ENCODE data around the gene ZNF785. TPM values are rescaled to one million over a fixed set of nuclear protein-coding genes. Genes with fewer than 3 reads are reported as not detected.

Gene ZNF785
- total and polyA plus RNA-seq, 2 donors from 2014 or later: 6.3 to 18.5 TPM

GRCh38 chr16:30561089-30561816 is 24.2 kb downstream of the ZNF785 start:
- peaks cover 0 to 2% (median 0%) of the 10 kb centered on the region in 3 donors for H3K4me1 ChIP-seq (ENCODE audit: control insufficient read depth in 2 of 3, insufficient read depth in 2 of 3, low read depth in 1 of 3, low read length in 3 of 3)
- no peaks in the 10 kb centered on the region for H3K27me3 ChIP-seq (ENCODE audit: control insufficient read depth, insufficient read depth, low read length)
- H3K4me3 ChIP-seq (ENCODE audit: low read length in 3 of 3): peak overlapping the region in 2 of 3 donors; percentile 31 to 71
- FAIRE-seq (no peak), DNase-seq (peak in 4 of 5 donors; percentile 49 to 82 (median 62))
- H3K36me3 ChIP-seq (ENCODE audit: control insufficient read depth in 2 of 3, insufficient read depth in 3 of 3, low read length in 3 of 3): no peaks in the 10 kb centered on the region
- TF ChIP-seq CTCF (IDR thresholded peaks at IDR 0.05; ENCODE audit: borderline replicate concordance, extremely low read depth, insufficient read depth): no peak
- intact Hi-C loops (cut with DNase I): no loop called here
- H3K9me3 ChIP-seq (ENCODE audit: control insufficient read depth in 2 of 3, insufficient read depth in 1 of 3, low read length in 3 of 3): no peaks in the 10 kb centered on the region
- H3K27ac ChIP-seq (ENCODE audit: low read depth in 2 of 2, low read length in 2 of 2): peak overlapping the region; percentile 6 to 22
- peak overlapping the region in 2 of 3 donors; percentile 58 to 80 for H3K9ac ChIP-seq (ENCODE audit: low read length in 3 of 3)

DNA sequence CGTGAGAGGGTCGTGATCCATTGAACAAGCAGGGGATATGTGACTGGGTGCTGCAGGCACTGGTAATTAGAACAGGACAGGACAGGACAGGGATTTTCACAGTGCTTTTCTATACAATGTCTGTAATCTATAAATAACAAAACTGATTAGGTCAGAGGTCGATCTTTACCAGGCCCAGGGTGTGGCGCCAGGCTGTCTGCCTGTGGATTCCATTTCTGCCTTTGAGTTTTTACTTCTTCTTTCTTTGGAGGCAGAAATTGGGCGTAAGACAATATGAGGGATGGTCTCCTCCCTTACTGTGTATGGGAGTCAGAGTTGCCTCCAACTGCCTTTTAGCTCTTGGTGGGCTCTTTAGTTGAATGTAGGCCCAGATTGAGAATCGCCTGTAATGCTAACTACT is 25.8 kb downstream of the ZNF785 start:
- H3K4me1 ChIP-seq (ENCODE audit: control insufficient read depth in 2 of 3, insufficient read depth in 2 of 3, low read depth in 1 of 3, low read length in 3 of 3): peaks cover 0 to 2% (median 0%) of the 10 kb centered on the region in 3 donors
- intact Hi-C loops (cut with DNase I): no loop called here
- no peak overlapping the region for H3K9ac ChIP-seq (ENCODE audit: low read length in 3 of 3)
- DNase-seq (no peak), FAIRE-seq (no peak)
- no peaks in the 10 kb centered on the region for H3K9me3 ChIP-seq (ENCODE audit: control insufficient read depth in 2 of 3, insufficient read depth in 1 of 3, low read length in 3 of 3)
- no peaks in the 10 kb centered on the region for H3K27me3 ChIP-seq (ENCODE audit: control insufficient read depth, insufficient read depth, low read length)
- no peak overlapping the region for H3K4me3 ChIP-seq (ENCODE audit: low read length in 3 of 3)
- no peaks in the 10 kb centered on the region for H3K36me3 ChIP-seq (ENCODE audit: control insufficient read depth in 2 of 3, insufficient read depth in 3 of 3, low read length in 3 of 3)
- no peak overlapping the region for H3K27ac ChIP-seq (ENCODE audit: low read depth in 2 of 2, low read length in 2 of 2)
- TF ChIP-seq CTCF (IDR thresholded peaks at IDR 0.05; ENCODE audit: borderline replicate concordance, extremely low read depth, insufficient read depth): no peak

GRCh38 chr16:30558789-30559377 is 26.6 kb downstream of the ZNF785 start:
- no peaks in the 10 kb centered on the region for H3K27me3 ChIP-seq (ENCODE audit: control insufficient read depth, insufficient read depth, low read length)
- DNase-seq (no peak), FAIRE-seq (no peak)
- no peak for TF ChIP-seq CTCF (IDR thresholded peaks at IDR 0.05; ENCODE audit: borderline replicate concordance, extremely low read depth, insufficient read depth)
- peaks cover 0 to 2% (median under 1%) of the 10 kb centered on the region in 3 donors for H3K36me3 ChIP-seq (ENCODE audit: control insufficient read depth in 2 of 3, insufficient read depth in 3 of 3, low read length in 3 of 3)
- H3K4me3 ChIP-seq (ENCODE audit: low read length in 3 of 3): peak overlapping the region; percentile 61 to 83 (median 63)
- H3K27ac ChIP-seq (ENCODE audit: low read depth in 2 of 2, low read length in 2 of 2): peak overlapping the region; percentile 83 to 94
- no peaks in the 10 kb centered on the region for H3K9me3 ChIP-seq (ENCODE audit: control insufficient read depth in 2 of 3, insufficient read depth in 1 of 3, low read length in 3 of 3)
- peaks cover 0 to 2% (median 0%) of the 10 kb centered on the region in 3 donors for H3K4me1 ChIP-seq (ENCODE audit: control insufficient read depth in 2 of 3, insufficient read depth in 2 of 3, low read depth in 1 of 3, low read length in 3 of 3)
- intact Hi-C loops (cut with DNase I): no loop called here
- H3K9ac ChIP-seq (ENCODE audit: low read length in 3 of 3): peak overlapping the region in 1 of 3 donors; percentile 34
